Epithelial cell of proximal tubule (primary cell): Measurements from ENCODE around the gene TIAM2. TPM values are rescaled to one million over a fixed set of nuclear protein-coding genes. Genes with fewer than 3 reads are reported as not detected.

Source experiments
- DNase-seq: peaks from one replicate; pipeline ENCODE4 v3.0.0-alpha.2; 2011; ENCODE audit warnings: low read depth
- H3K4me3 ChIP-seq: 2 replicates; pipeline ENCODE4 v1.5.1; 2011; ENCODE audit warnings: low read depth, mild to moderate bottlenecking, low read length
- CTCF ChIP-seq: conservative IDR thresholded peaks from 2 replicates; pipeline ENCODE4 v1.5.1; 2012; ENCODE audit warnings: low read depth, mild to moderate bottlenecking, low read length
- total RNA-seq: library from RNA; depleted of rRNA; stranded (reverse); fragments of >200 nt; gene quantifications from 2 replicates; pipeline ENCODE4 v1.2.3, GENCODE V29; 2015

TIAM2 gene
- total RNA-seq, 1 donor from 2014 or later = 9.9 TPM

- DNase-seq = no peak
Measured at GRCh38 chr6:155001482-155001881, 6.4 kb downstream of the TIAM2 start.

GRCh38 chr6:155001934-155002333 lies 6.8 kb downstream of the TIAM2 start:
- DNase-seq = no peak
- TF ChIP-seq CTCF = no peak
- no peak overlapping the region for H3K4me3 ChIP-seq

More at GRCh38 chr6:155001482-155001881, 6.4 kb downstream of the TIAM2 start:
- no peak overlapping the region for H3K4me3 ChIP-seq
- TF ChIP-seq CTCF = no peak

- no peak for TF ChIP-seq CTCF
- no peak overlapping the region for H3K4me3 ChIP-seq
- DNase-seq = no peak
Measured at GRCh38 chr6:155003476-155003875, 8.4 kb downstream of the TIAM2 start.

- DNase-seq = no peak
- no peak for TF ChIP-seq CTCF
- no peak overlapping the region for H3K4me3 ChIP-seq
Measured at GRCh38 chr6:155004017-155004416, 8.9 kb downstream of the TIAM2 start.

- no peak for TF ChIP-seq CTCF
- no peak for DNase-seq
- no peak overlapping the region for H3K4me3 ChIP-seq
Measured at GRCh38 chr6:155004576-155005372, 9.7 kb downstream of the TIAM2 start.

- DNase-seq = no peak
- no peak for TF ChIP-seq CTCF
- no peak overlapping the region for H3K4me3 ChIP-seq
Measured at GRCh38 chr6:155008625-155009024, 13.5 kb downstream of the TIAM2 start.

- no peak for TF ChIP-seq CTCF
- H3K4me3 ChIP-seq = no peak overlapping the region
- no peak for DNase-seq
Measured at GRCh38 chr6:155010940-155011339, 15.8 kb downstream of the TIAM2 start.
